HG02970 (cell line): ENCODE results near the gene COL6A6.
"Not testable (repeated sequence)": the region's sequence is repeated elsewhere in the genome, so short reads cannot be mapped to it uniquely, and the experiment has no call there.

Experiments used
- ATAC-seq: cut with Tn5 transposase; IDR thresholded peaks from one replicate; pipeline ENCODE4 v1.9.1; 2021; ENCODE audit warnings: mild to moderate bottlenecking, moderate library complexity, moderate number of reproducible peaks; ENCODE audit not compliant: unreplicated experiment, low FRiP score

The COL6A6 gene

GRCh38 chr3:130528120-130528519 lies 11.1 kb downstream of the COL6A6 start:
- no peak for ATAC-seq

DNA sequence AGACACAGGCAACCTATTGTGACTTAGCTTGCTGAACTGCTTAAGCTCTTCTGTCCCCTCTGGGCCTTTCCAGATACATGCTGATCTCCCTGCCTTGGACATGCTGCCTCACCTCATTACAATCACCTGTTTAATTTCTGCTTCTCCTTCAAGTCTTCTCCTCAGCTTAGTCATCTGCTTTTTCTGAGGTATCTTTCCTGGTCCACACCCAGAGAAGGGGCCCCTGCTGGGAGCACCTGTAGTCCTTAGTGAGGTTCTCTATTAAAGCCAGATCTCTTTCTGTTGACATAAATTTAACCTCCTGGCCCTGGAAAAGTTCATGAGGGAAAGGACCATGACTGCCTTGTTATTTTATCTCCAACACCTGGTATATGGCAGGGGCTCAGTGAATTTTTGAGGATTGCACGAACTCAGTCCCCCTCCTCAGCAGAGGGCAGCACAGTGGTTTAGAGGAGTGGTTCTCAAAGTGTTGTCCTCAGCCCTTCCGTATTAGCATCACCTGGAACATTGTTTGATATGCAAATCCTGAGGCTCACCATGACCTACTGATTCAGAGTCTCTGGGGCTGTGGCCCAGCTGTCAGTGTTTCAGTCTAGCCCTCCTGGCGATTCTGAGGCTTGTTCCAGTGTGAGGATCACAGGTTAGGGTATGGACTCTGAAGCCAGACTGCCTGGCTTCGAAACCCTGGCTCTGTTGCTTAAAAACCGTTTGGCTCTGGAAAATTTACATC lies 12.7 kb downstream of the COL6A6 start:
- ATAC-seq = no peak

- no peak for ATAC-seq
Observed at GRCh38 chr3:130533247-130533646, 16.3 kb downstream of the COL6A6 start.

GRCh38 chr3:130537673-130538304 lies 20.8 kb downstream of the COL6A6 start:
- no peak for ATAC-seq

DNA sequence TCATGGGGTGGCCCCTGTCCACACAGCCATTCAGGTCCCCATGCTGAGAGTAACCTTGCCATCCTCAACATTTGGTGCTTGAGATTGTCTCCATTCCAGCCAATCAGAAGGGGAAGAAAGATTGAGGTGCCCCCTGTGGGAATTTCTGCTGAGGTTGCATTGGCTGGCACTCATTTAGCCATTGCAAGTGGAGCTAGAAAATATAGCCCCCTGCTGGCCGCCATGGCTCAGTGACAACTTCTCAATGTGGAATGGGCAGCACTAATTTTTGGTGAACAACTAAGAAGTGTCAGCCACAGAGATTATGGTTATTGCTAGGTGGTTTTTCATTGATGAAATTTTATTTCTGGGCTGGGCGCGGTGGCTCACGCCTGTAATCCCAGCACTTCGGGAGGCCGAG lies 22.0 kb downstream of the COL6A6 start:
- no peak for ATAC-seq

DNA sequence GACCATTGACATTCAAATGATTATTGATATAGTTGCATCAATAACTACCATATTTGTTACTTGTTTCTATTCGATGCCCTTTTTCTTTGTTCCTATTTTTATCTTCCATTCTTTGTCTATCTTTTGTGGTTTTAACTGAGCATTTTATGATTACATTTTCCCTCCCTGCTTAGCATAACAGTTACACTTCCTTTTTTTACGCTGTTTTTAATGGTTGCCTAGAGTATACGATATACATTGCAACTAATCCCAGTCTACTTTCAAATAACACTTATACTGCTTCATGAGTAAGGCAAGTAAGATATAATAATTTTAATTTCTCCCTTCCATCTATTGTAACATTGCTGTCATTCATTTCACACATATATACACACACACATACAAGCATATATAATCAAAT lies 26.3 kb downstream of the COL6A6 start:
- no peak for ATAC-seq

- ATAC-seq = no peak
Observed at GRCh38 chr3:130546920-130547679, 30.1 kb downstream of the COL6A6 start.

DNA sequence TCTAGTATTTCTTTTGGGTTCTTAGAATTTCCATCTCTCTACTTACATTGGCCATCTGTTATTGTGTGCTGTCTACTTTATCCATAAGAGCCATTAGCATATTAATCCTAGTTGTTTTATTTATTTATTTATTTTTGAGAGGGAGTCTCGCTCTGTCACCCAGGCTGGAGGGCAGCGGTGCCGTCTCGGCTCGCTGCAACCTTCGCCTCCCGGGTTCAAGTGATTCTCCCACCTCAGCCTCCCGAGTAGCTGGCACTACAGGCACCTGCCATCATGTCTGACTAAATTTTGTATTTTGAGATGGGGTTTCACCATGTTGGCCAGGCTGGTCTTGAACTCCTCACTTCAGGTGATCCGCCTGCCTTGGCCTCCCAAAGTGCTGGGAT lies 30.7 kb downstream of the COL6A6 start:
- not testable (repeated sequence) for ATAC-seq

DNA sequence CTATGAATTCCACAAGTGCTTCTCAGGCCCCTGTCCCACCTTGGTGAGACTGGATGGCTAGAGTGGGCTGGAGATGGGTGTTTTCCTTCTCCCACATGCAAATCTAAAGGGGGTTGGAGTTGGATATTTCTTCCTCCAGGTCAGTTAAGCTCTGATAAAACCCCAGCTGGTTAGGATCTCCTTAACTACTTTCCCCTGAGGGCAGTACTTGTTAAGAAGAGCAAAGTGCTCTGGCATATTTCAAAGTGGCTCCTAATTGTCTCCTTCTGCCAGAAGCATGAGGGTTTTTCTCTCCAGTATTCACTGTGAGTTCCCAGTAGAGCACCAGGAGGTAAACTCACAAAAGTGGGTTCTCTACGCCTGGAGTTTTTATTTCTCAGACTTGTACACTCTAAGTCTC lies 31.4 kb downstream of the COL6A6 start:
- no peak for ATAC-seq

DNA sequence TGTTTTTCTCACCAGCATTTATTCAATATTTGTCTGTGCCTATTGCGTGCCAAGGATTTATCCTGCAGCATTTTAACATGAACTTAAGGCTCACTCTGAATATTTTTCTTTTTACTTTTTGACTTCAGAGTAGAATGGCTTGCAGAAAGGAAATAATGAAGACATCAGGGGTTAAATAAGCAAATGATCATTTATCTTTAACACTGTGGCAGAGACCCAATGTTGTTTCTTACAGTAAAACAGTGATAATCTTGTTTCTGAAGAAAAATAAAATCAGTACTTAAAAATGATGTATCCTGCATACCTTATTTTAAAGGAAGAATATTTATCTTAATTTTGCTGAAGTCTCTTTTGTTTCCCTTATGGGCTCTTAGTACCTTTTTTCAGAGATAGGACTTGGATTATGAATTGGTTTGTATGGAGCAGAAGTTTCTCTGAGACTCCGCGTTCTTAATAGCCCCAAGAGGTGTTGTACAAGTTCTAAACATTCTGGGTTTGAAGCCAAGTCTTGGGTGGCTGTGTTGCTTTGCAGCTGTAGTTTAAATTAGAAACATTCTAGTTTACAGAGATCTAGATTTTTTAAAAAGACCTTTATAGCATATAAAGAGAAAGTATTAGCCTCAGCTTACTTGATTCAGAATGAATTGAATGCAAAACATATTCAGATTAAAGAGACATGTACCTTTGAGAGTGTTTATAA lies 40.5 kb downstream of the COL6A6 start:
- ATAC-seq = no peak

GRCh38 chr3:130558366-130558765 lies 41.4 kb downstream of the COL6A6 start:
- ATAC-seq = no peak

GRCh38 chr3:130565224-130565623 lies 48.2 kb downstream of the COL6A6 start:
- ATAC-seq = no peak
